Breast epithelium (tissue), 3 donors: ENCODE results near the gene ROR2.

Experiments
- POLR2A ChIP-seq: fragments of 450-650 bp; IDR thresholded peaks from one replicate; pipeline ENCODE4 v1.6.1; 2016; ENCODE audit warnings: antibody characterized with exemption, mild to moderate bottlenecking, moderate library complexity
- TF ChIP-seq, protein P1 (sequence below), 3 donors: fragments of 450-650 bp; IDR thresholded peaks; one replicate each; pipeline ENCODE4 v1.5.1; 2016 to 2017; ENCODE audit warnings: antibody characterized with exemption in 3 of 3, mild to moderate bottlenecking in 3 of 3, moderate library complexity in 3 of 3

DNA sequence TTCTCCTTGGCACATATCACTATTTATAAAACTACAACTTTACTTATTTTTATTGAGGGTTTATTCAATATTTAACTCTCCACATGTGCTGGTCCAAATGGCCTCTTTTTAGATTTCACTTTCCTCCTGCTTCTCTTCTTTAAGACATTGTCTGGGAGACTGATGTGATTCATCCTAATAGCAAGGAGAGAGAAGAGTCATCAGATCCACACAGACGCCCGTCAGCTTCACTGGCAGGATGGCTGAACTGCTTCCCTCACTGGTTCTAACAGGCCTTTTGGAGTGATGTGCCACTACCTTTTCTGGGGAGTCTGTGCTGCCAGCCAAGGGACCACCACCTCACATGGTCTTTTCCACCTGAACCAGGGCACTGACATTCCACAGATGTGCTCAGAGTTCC lies 16.5 kb upstream of the ROR2 start:
- TF ChIP-seq POLR2A: no peak
- TF ChIP-seq, protein P1, sequence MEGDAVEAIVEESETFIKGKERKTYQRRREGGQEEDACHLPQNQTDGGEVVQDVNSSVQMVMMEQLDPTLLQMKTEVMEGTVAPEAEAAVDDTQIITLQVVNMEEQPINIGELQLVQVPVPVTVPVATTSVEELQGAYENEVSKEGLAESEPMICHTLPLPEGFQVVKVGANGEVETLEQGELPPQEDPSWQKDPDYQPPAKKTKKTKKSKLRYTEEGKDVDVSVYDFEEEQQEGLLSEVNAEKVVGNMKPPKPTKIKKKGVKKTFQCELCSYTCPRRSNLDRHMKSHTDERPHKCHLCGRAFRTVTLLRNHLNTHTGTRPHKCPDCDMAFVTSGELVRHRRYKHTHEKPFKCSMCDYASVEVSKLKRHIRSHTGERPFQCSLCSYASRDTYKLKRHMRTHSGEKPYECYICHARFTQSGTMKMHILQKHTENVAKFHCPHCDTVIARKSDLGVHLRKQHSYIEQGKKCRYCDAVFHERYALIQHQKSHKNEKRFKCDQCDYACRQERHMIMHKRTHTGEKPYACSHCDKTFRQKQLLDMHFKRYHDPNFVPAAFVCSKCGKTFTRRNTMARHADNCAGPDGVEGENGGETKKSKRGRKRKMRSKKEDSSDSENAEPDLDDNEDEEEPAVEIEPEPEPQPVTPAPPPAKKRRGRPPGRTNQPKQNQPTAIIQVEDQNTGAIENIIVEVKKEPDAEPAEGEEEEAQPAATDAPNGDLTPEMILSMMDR (IDR thresholded peaks at IDR 0.05): no peak
